Esophagus muscularis mucosa (tissue), 3 donors: ENCODE data around the gene IKZF2.

Source experiments
- CTCF ChIP-seq, 3 experiments: fragments of 200-600 bp in 2 of 3; fragments of 450-650 bp in 1 of 3; sonication (generic) in 2 of 3; IDR thresholded peaks; one replicate each; pipeline ENCODE4 v1.5.1; 2017 to 2019; ENCODE audit warnings: antibody characterized with exemption in 3 of 3, mild to moderate bottlenecking in 2 of 3, moderate library complexity in 1 of 3
- POLR2AphosphoS5 ChIP-seq, 2 donors: sonication (generic); formaldehyde crosslinking; IDR thresholded peaks; one replicate each; pipeline ENCODE4 v1.6.1; 2017; ENCODE audit warnings: antibody characterized with exemption in 2 of 2

GRCh38 chr2:212961255-212961654, 190.2 kb downstream of the IKZF2 start:
- no peak for TF ChIP-seq POLR2AphosphoS5 (IDR thresholded peaks at IDR 0.05)
- TF ChIP-seq CTCF (IDR thresholded peaks at IDR 0.05) = no peak
